Skeletal muscle tissue (tissue), 4 donors: ENCODE data around the gene SLC43A1. TPM values are rescaled to one million over a fixed set of nuclear protein-coding genes. Genes with fewer than 3 reads are reported as not detected.

Source experiments
- H3K27ac ChIP-seq: one replicate; pipeline ENCODE4 v1.7.0; 2013; ENCODE audit warnings: mild to moderate bottlenecking, low read depth, low read length, inconsistent platforms
- H3K27me3 ChIP-seq, 3 donors: one replicate each; pipeline ENCODE4 v1.7.0; 2013; ENCODE audit warnings: low read length in 3 of 3; ENCODE audit not compliant: control insufficient read depth in 3 of 3, insufficient read depth in 3 of 3
- H3K36me3 ChIP-seq, 3 donors: one replicate each; pipeline ENCODE4 v1.7.0; 2013; ENCODE audit warnings: low read length in 3 of 3; ENCODE audit not compliant: control insufficient read depth in 3 of 3, insufficient read depth in 3 of 3
- H3K4me1 ChIP-seq, 3 donors: one replicate each; pipeline ENCODE4 v1.7.0; 2013; ENCODE audit warnings: low read length in 3 of 3, mild to moderate bottlenecking in 3 of 3; ENCODE audit not compliant: control insufficient read depth in 3 of 3, insufficient read depth in 3 of 3
- H3K4me3 ChIP-seq, 3 donors: one replicate each; pipeline ENCODE4 v1.7.0; 2013; ENCODE audit warnings: low read length in 3 of 3
- H3K9ac ChIP-seq, 3 donors: one replicate each; pipeline ENCODE4 v1.7.0; 2013; ENCODE audit warnings: low read length in 3 of 3, mild to moderate bottlenecking in 3 of 3, moderate library complexity in 2 of 3, low read depth in 1 of 3
- H3K9me3 ChIP-seq, 3 donors: one replicate each; pipeline ENCODE4 v1.7.0; 2013; ENCODE audit warnings: low read length in 3 of 3; ENCODE audit not compliant: control insufficient read depth in 3 of 3
- total RNA-seq: library from RNA; depleted of rRNA; stranded (reverse); fragments of >200 nt; gene quantifications from one replicate; pipeline ENCODE4 v1.2.3, GENCODE V29; 2014
- donor health status: Osteomylitis.

SLC43A1 gene
- total RNA-seq, 1 donor from 2014 or later: 18.3 TPM

- peak within 1 kb of the TSS; percentile 89 for H3K27ac ChIP-seq
- peaks cover 6 to 11% (median 10%) of the 10 kb centered on the region in 3 donors for H3K36me3 ChIP-seq
- H3K4me1 ChIP-seq: peaks cover 7 to 13% (median 12%) of the 10 kb centered on the region in 3 donors
- H3K9ac ChIP-seq: peak within 1 kb of the TSS; percentile 82 to 87 (median 84)
- no peaks in the 10 kb centered on the region for H3K9me3 ChIP-seq
- H3K4me3 ChIP-seq: peak within 1 kb of the TSS; percentile 90 to 97 (median 96)
- H3K27me3 ChIP-seq: no peaks in the 10 kb centered on the region
These were observed 15.3 kb upstream of the SLC43A1 start, which contains the start of gene TIMM10 for GRCh38 chr11:57530596-57531507. TIMM10 (minus strand) TSS chr11:57530754; CDS start chr11:57530189, 565 bp downstream.

- H3K4me3 ChIP-seq: peak overlapping the region; percentile 90 to 97 (median 96)
- peak overlapping the region; percentile 73 for H3K27ac ChIP-seq
- H3K9ac ChIP-seq: peak overlapping the region; percentile 80 to 87 (median 84)
- H3K9me3 ChIP-seq: no peaks in the 10 kb centered on the region
- H3K27me3 ChIP-seq: no peaks in the 10 kb centered on the region
- peaks cover 6 to 11% (median 10%) of the 10 kb centered on the region in 3 donors for H3K36me3 ChIP-seq
- H3K4me1 ChIP-seq: peaks cover 7 to 13% (median 12%) of the 10 kb centered on the region in 3 donors
These were observed 14.7 kb upstream of the SLC43A1 start for GRCh38 chr11:57530215-57530595.

GRCh38 chr11:57529012-57529411 is 13.5 kb upstream of the SLC43A1 start:
- H3K27ac ChIP-seq: no peak overlapping the region
- H3K36me3 ChIP-seq: peaks cover 6 to 14% (median 10%) of the 10 kb centered on the region in 3 donors
- no peak overlapping the region for H3K4me3 ChIP-seq
- H3K4me1 ChIP-seq: peaks cover 7 to 13% (median 12%) of the 10 kb centered on the region in 3 donors
- no peak overlapping the region for H3K9ac ChIP-seq
- no peaks in the 10 kb centered on the region for H3K9me3 ChIP-seq
- H3K27me3 ChIP-seq: no peaks in the 10 kb centered on the region

GRCh38 chr11:57527056-57527631 is 11.6 kb upstream of the SLC43A1 start:
- H3K27ac ChIP-seq: no peak overlapping the region
- H3K4me3 ChIP-seq: no peak overlapping the region
- no peak overlapping the region for H3K9ac ChIP-seq
- H3K36me3 ChIP-seq: peaks cover 6 to 14% (median 10%) of the 10 kb centered on the region in 3 donors
- H3K9me3 ChIP-seq: no peaks in the 10 kb centered on the region
- peaks cover 7 to 13% (median 12%) of the 10 kb centered on the region in 3 donors for H3K4me1 ChIP-seq
- no peaks in the 10 kb centered on the region for H3K27me3 ChIP-seq

GRCh38 chr11:57523419-57523818 is 7.9 kb upstream of the SLC43A1 start:
- Histone ChIP-seq H3K27me3 (no peaks in the 10 kb centered on the region), H3K36me3 (peaks cover 0 to 9% (median 3%) of the 10 kb centered on the region in 3 donors), H3K27ac (no peak overlapping the region), H3K4me1 (peaks cover 0 to 2% (median 0%) of the 10 kb centered on the region in 3 donors), H3K4me3 (no peak overlapping the region), H3K9me3 (no peaks in the 10 kb centered on the region), H3K9ac (no peak overlapping the region)

GRCh38 chr11:57521116-57521515 is 5.6 kb upstream of the SLC43A1 start:
- no peak overlapping the region for H3K4me3 ChIP-seq
- peaks cover 0 to 3% (median 0%) of the 10 kb centered on the region in 3 donors for H3K36me3 ChIP-seq
- H3K4me1 ChIP-seq: peaks cover 0 to 2% (median 0%) of the 10 kb centered on the region in 3 donors
- no peak overlapping the region for H3K9ac ChIP-seq
- no peak overlapping the region for H3K27ac ChIP-seq
- H3K27me3 ChIP-seq: no peaks in the 10 kb centered on the region
- H3K9me3 ChIP-seq: no peaks in the 10 kb centered on the region

- H3K4me1 ChIP-seq: peaks cover 2 to 24% (median 4%) of the 10 kb centered on the region in 3 donors
- peaks cover 0 to 4% (median 0%) of the 10 kb centered on the region in 3 donors for H3K36me3 ChIP-seq
- peak overlapping the region; percentile 75 for H3K27ac ChIP-seq
- H3K9me3 ChIP-seq: no peaks in the 10 kb centered on the region
- H3K27me3 ChIP-seq: no peaks in the 10 kb centered on the region
- H3K9ac ChIP-seq: peak overlapping the region; percentile 83 to 86 (median 86)
- H3K4me3 ChIP-seq: peak overlapping the region; percentile 81 to 95 (median 91)
These were observed 550 bp upstream of the SLC43A1 start for GRCh38 chr11:57516061-57516443.

- H3K27ac ChIP-seq: peak overlapping the region; percentile 75
- H3K4me1 ChIP-seq: peaks cover 2 to 24% (median 4%) of the 10 kb centered on the region in 3 donors
- no peaks in the 10 kb centered on the region for H3K27me3 ChIP-seq
- peak overlapping the region; percentile 83 to 86 (median 86) for H3K9ac ChIP-seq
- H3K9me3 ChIP-seq: no peaks in the 10 kb centered on the region
- H3K4me3 ChIP-seq: peak overlapping the region; percentile 81 to 95 (median 91)
- peaks cover 0 to 4% (median 0%) of the 10 kb centered on the region in 3 donors for H3K36me3 ChIP-seq
These were observed 767 bp downstream of the SLC43A1 start for GRCh38 chr11:57514538-57515331.

GRCh38 chr11:57513911-57514537 is 1.5 kb downstream of the SLC43A1 start:
- peaks cover 2 to 24% (median 4%) of the 10 kb centered on the region in 3 donors for H3K4me1 ChIP-seq
- H3K9me3 ChIP-seq: no peaks in the 10 kb centered on the region
- peak overlapping the region; percentile 80 to 86 (median 83) for H3K9ac ChIP-seq
- H3K27me3 ChIP-seq: no peaks in the 10 kb centered on the region
- peak overlapping the region; percentile 81 to 95 (median 91) for H3K4me3 ChIP-seq
- H3K27ac ChIP-seq: peak overlapping the region; percentile 75
- peaks cover 0 to 4% (median 0%) of the 10 kb centered on the region in 3 donors for H3K36me3 ChIP-seq
